IPS DF 4.7 (cell line): ENCODE measurements around the gene HIVEP3.

Experiments
- DNase-seq: peaks from one replicate; pipeline ENCODE4 v3.0.0-alpha.2; 2013; ENCODE audit warnings: low spot score; ENCODE audit errors: extremely low read depth

The HIVEP3 gene

GRCh38 chr1:41791667-41792484 lies 126.8 kb downstream of the HIVEP3 start:
- DNase-seq: no peak

GRCh38 chr1:41790351-41790750 lies 128.4 kb downstream of the HIVEP3 start:
- no peak for DNase-seq

GRCh38 chr1:41789661-41790330 lies 128.9 kb downstream of the HIVEP3 start:
- DNase-seq: no peak

GRCh38 chr1:41788427-41788826 lies 130.3 kb downstream of the HIVEP3 start:
- DNase-seq: no peak

- DNase-seq: no peak
Measured at GRCh38 chr1:41784531-41785274, 134.0 kb downstream of the HIVEP3 start.

- no peak for DNase-seq
Measured at GRCh38 chr1:41783189-41783639, 135.5 kb downstream of the HIVEP3 start.

- no peak for DNase-seq
Measured at GRCh38 chr1:41780916-41781315, 137.8 kb downstream of the HIVEP3 start.

- DNase-seq: no peak
Measured at GRCh38 chr1:41780322-41780721, 138.4 kb downstream of the HIVEP3 start.

- no peak for DNase-seq
Measured at GRCh38 chr1:41779360-41779759, 139.4 kb downstream of the HIVEP3 start.

- DNase-seq: no peak
Measured at GRCh38 chr1:41777695-41778094, 141.0 kb downstream of the HIVEP3 start.

- no peak for DNase-seq
Measured at GRCh38 chr1:41776891-41777441, 141.8 kb downstream of the HIVEP3 start.

GRCh38 chr1:41775956-41776585 lies 142.7 kb downstream of the HIVEP3 start:
- no peak for DNase-seq

- no peak for DNase-seq
Measured at GRCh38 chr1:41774471-41774990, 144.2 kb downstream of the HIVEP3 start.

GRCh38 chr1:41773842-41774241 lies 144.9 kb downstream of the HIVEP3 start:
- DNase-seq: no peak

- DNase-seq: no peak
Measured at GRCh38 chr1:41773144-41773591, 145.6 kb downstream of the HIVEP3 start.

GRCh38 chr1:41769068-41769467 lies 149.7 kb downstream of the HIVEP3 start:
- no peak for DNase-seq

GRCh38 chr1:41768583-41768982 lies 150.1 kb downstream of the HIVEP3 start:
- DNase-seq: no peak

GRCh38 chr1:41767534-41768525 lies 150.9 kb downstream of the HIVEP3 start:
- no peak for DNase-seq

GRCh38 chr1:41766546-41766945 lies 152.2 kb downstream of the HIVEP3 start:
- no peak for DNase-seq

- no peak for DNase-seq
Measured at GRCh38 chr1:41766041-41766440, 152.7 kb downstream of the HIVEP3 start.
